SH-SY5Y (cell line): Measurements from ENCODE around the gene RASGEF1C.

Experiments
- GATA2 ChIP-seq: IDR thresholded peaks from 2 replicates; pipeline ENCODE4 v1.6.1; 2011; ENCODE audit warnings: mild to moderate bottlenecking, low read depth, low read length
- GATA3 ChIP-seq: IDR thresholded peaks from 2 replicates; pipeline ENCODE4 v1.6.1; 2011; ENCODE audit warnings: low read depth, mild to moderate bottlenecking, low read length, moderate library complexity

DNA sequence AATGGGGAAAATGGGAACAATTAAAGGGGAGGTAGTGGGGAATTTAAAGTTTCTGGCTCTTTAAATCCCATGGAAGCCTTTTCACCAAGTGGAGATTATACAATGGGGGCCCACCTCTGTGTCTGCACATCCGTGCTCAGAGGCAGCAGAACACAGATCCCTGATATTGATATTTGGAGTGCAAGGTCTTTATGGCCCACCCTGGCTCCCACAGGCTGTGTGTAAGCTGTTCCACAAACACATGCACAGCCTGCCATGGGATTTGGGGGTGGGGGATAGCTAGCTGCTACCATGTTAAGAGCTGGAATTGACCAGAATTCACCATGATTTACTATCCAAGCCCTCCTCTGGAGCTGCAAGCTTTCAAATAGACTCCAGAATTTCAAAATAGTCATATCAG is 55.9 kb downstream of the RASGEF1C start:
- TF ChIP-seq GATA3 (no peak), GATA2 (no peak)
